Stimulated activated CD4-positive, alpha-beta T cell treated with anti-CD3 and anti-CD28 coated beads, Interleukin-12 subunit alpha, Interleukin-12 subunit beta, amount 100 ng/mL, for 48 hours (primary cell): Measurements from ENCODE around the gene IL16.

ENCODE experiments used
- DNase-seq, 3 donors: peaks; one replicate each; pipeline ENCODE4 v3.0.0-alpha.2; 2020; ENCODE audit warnings: low read depth in 2 of 3, low spot score in 1 of 3

IL16 gene

DNA sequence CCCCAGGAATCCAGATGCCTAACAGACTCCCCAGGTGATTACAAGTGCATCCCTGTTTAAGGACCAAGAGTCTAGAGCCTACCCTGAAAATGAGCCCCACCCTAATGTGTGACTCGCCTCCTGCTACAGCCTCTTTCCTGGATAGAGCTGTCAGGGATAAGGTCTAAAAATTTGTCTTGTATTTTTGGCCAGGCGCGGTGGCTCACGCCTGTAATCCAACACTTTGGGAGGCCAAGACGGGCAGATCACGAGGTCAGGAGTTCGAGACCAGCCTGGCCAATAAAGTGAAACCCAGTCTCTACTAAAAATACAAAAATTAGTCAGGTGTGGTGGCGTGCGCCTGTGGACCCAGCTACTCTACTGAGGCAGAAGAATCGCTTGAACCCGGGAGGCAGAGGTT lies 166.1 kb downstream of the IL16 start:
- DNase-seq = no peak

DNA sequence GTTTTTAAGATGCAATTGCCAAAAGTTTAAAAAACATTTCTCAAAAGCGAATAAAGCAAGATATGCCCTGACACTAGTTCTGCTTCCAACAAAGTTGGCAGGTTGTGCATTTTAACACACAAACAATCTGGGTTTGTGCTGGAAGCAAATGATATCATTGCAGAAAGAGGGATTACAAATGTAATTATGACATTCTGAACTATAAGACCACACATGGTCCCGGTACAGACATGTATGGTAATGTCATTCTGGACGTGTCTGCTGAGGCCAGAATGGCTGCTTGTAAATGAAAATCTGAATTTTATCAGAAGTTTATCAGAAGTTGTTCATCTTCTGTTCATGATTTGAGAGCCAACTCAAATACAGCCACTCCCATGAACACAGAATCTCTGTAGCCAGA lies 166.6 kb downstream of the IL16 start:
- no peak for DNase-seq
